Fibroblast of pulmonary artery (primary cell): ENCODE data around the gene ZNF185.

Experiments
- DNase-seq: peaks from one replicate; pipeline ENCODE4 v3.0.0-alpha.2; 2010; ENCODE audit warnings: low read depth
- H3K4me3 ChIP-seq: replicated peaks from 2 replicates; pipeline ENCODE4 v1.5.1; 2011; ENCODE audit warnings: low read depth, mild to moderate bottlenecking, control low read depth, low read length, moderate library complexity
- CTCF ChIP-seq: IDR thresholded peaks from 2 replicates; pipeline ENCODE4 v1.5.1; 2011; ENCODE audit warnings: mild to moderate bottlenecking, control low read depth, low read length, inconsistent platforms; ENCODE audit errors: missing control alignments

ZNF185 gene

GRCh38 chrX:152945021-152945979 is 47.4 kb downstream of the ZNF185 start:
- H3K4me3 ChIP-seq, result no peak overlapping the region
- TF ChIP-seq CTCF, result no peak
- DNase-seq, result no peak

DNA sequence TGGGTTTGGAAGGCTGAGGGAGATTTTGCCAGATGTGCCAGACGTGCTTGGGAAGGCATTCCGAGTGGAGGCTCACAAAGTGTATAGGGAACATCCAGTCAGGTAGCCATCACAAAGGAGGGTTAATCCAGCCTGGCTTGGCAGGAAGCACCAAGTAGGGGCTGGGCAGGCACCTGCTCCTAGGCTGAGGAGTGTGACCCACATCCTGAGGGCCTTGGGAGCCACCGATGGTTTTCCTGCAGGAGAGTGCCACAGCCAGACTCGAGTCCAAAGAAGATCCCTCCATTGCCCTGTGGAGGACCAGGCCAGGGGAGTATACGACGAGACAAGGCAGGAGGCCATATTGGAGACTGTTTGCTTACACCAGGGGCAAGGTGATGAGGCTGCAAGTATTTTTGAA is 48.8 kb downstream of the ZNF185 start:
- no peak for TF ChIP-seq CTCF
- no peak overlapping the region for H3K4me3 ChIP-seq
- no peak for DNase-seq
